Prostate gland (tissue), 2 donors: Measurements from ENCODE around the gene CHURC1. TPM values are rescaled to one million over a fixed set of nuclear protein-coding genes. Genes with fewer than 3 reads are reported as not detected.

Source experiments
- DNase-seq: peaks from one replicate; pipeline ENCODE4 v3.0.0-alpha.2; 2019; ENCODE audit warnings: low spot score
- H3K27ac ChIP-seq, 2 donors: fragments of 200-600 bp; sonication (generic); 2 replicates each; pipeline ENCODE4 v1.5.1; 2017 to 2019
- H3K27me3 ChIP-seq: fragments of 200-600 bp; sonication (generic); replicated peaks from 2 replicates; pipeline ENCODE4 v1.5.1; 2019; ENCODE audit not compliant: insufficient read depth
- H3K36me3 ChIP-seq, 2 donors: fragments of 200-600 bp; sonication (generic); 1 replicate in 1 of 2; 2 replicates in 1 of 2; pipeline versions ENCODE4 v1.5.1 to v1.8.1; 2017 to 2019
- H3K4me1 ChIP-seq: fragments of 200-600 bp; sonication (generic); replicated peaks from 2 replicates; pipeline ENCODE4 v1.5.1; 2019
- H3K4me3 ChIP-seq, 2 donors: fragments of 200-600 bp; sonication (generic); 2 replicates each; pipeline ENCODE4 v1.5.1; 2017 to 2019
- H3K9me3 ChIP-seq: fragments of 200-600 bp; sonication (generic); 2 replicates; pipeline ENCODE4 v1.5.1; 2017
- POLR2A ChIP-seq: fragments of 450-650 bp; IDR thresholded peaks from one replicate; pipeline ENCODE4 v1.6.1; 2016; ENCODE audit warnings: antibody characterized with exemption, mild to moderate bottlenecking
- POLR2AphosphoS5 ChIP-seq: sonication (generic); formaldehyde crosslinking; IDR thresholded peaks from one replicate; pipeline ENCODE4 v1.6.1; 2017; ENCODE audit warnings: antibody characterized with exemption
- WGBS: methylation state at CpG from one replicate; pipeline ENCODE4 v1.1.5; 2018; 5-methylcytosine and 5-hydroxymethylcytosine counted together
- intact Hi-C: fragments of 100-400 bp; cut with DNase I; formaldehyde crosslinking; loops from one replicate; pipeline ENCODE4 v1.14.2; 2022
- total RNA-seq, 2 donors: library from RNA; depleted of rRNA; stranded (reverse); fragments of >200 nt; gene quantifications; one replicate each; pipeline ENCODE4 v1.1.0, GENCODE V29; 2016
- TF ChIP-seq, protein P1 (sequence below), 4 experiments: fragments of 200-600 bp in 2 of 4; fragments of 450-650 bp in 2 of 4; sonication (generic) in 2 of 4; IDR thresholded peaks; 1 replicate in 3 of 4; 2 replicates in 1 of 4; pipeline ENCODE4 v1.5.1; 2016 to 2019; ENCODE audit warnings: antibody characterized with exemption in 4 of 4, mild to moderate bottlenecking in 2 of 4, moderate library complexity in 2 of 4

Gene CHURC1
- total RNA-seq, 2 donors from 2014 or later, result 47.8 to 49.2 TPM

DNA sequence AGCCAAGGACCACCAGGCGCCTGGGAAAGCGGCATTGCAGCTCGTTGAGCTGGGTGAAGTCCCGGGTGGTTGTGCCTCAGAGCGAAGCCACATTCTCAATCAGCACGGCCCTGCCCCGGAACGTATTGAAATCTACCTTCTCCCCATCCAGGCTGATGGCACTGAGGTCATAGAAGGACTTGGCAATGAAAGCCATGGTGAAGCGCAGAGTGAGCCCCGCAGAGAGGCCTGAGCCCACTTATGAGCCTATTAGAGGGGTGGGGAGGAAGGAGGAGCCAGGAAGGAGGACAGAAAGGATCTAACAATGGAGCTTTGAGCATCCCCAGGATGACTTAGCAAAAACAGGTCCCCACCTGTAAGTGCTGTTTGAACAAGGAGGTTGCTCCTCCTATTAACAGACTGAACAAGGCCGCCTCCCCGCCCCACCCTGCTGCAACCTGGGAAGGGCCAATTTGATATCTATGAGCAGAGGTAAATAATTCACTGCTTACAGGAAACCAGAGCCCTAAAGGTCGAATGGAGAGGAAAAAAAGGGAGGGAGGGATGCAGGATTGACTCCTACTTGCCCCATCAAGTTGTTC is 28.4 kb downstream of the CHURC1 start, which contains the start of gene GPX2:
Gene GPX2 (minus strand): TSS at position 215 of the 581 bp plus-strand sequence. CDS start 19 bp downstream, at position 196.
- intact Hi-C loops, result no loop called here
- peak; percentile 82 for DNase-seq
- TF ChIP-seq, protein P1, sequence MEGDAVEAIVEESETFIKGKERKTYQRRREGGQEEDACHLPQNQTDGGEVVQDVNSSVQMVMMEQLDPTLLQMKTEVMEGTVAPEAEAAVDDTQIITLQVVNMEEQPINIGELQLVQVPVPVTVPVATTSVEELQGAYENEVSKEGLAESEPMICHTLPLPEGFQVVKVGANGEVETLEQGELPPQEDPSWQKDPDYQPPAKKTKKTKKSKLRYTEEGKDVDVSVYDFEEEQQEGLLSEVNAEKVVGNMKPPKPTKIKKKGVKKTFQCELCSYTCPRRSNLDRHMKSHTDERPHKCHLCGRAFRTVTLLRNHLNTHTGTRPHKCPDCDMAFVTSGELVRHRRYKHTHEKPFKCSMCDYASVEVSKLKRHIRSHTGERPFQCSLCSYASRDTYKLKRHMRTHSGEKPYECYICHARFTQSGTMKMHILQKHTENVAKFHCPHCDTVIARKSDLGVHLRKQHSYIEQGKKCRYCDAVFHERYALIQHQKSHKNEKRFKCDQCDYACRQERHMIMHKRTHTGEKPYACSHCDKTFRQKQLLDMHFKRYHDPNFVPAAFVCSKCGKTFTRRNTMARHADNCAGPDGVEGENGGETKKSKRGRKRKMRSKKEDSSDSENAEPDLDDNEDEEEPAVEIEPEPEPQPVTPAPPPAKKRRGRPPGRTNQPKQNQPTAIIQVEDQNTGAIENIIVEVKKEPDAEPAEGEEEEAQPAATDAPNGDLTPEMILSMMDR (IDR thresholded peaks at IDR 0.05), result no peak
- TF ChIP-seq POLR2AphosphoS5 (peak; percentile 81), POLR2A (peak; percentile 54)
- Histone ChIP-seq H3K36me3 (no peaks in the 10 kb centered on the region), H3K27ac (peak within 1 kb of the TSS; percentile 27 to 54), H3K4me1 (no peaks in the 10 kb centered on the region), H3K4me3 (no peak within 1 kb of the TSS), H3K9me3 (no peaks in the 10 kb centered on the region), H3K27me3 (no peaks in the 10 kb centered on the region)
- 48% methylated on average over 13 of the region's 13 CpGs for WGBS

DNA sequence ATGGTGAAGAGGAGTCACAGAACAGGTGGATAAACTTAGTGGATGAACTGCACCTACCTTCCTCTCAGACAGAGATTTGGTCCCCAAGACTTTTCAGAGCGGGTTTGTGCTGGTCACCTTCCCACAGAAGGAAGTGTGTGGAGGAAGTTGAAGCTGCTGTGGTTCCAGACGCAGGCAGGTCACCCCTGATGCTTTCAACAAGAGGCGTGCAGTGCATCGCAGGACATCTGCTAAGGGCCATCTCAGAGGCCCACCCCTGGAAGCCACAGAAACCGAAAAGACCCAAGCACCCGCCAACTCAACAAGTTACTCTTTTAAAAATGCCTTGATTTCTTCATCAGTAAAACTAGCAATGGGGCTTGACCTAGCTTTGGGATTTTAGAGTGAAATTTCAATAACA is 29.3 kb downstream of the CHURC1 start:
- TF ChIP-seq, protein P1 (IDR thresholded peaks at IDR 0.05), result no peak
- TF ChIP-seq POLR2A (no peak), POLR2AphosphoS5 (no peak)
- Histone ChIP-seq H3K4me1 (no peaks in the 10 kb centered on the region), H3K4me3 (no peak overlapping the region), H3K36me3 (no peaks in the 10 kb centered on the region), H3K27ac (peak overlapping the region in 1 of 2 donors; percentile 27), H3K9me3 (no peaks in the 10 kb centered on the region), H3K27me3 (no peaks in the 10 kb centered on the region)
- 80% methylated on average over 6 of the region's 6 CpGs for WGBS
- intact Hi-C loops, result no loop called here
- no peak for DNase-seq

DNA sequence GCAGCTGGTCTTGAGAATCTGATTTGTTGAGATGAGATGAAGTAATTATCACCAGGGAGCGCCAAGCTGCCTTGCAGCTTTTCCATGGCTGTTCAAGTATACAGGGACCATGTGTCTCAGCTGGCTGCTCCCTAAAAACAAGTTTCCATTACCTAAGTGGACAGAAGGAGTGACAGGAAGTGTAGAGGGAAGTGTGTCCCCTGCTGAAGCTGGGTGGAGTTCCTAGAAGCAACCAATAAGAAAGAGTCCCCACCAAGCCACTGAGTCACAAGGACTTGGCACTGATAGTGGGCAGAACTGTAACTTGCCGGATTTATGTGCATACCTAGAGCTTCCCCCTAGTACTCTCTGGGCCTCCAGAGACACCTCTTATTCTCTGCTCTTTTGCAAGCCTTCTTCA is 29.8 kb downstream of the CHURC1 start:
- intact Hi-C loops, result no loop called here
- TF ChIP-seq, protein P1 (IDR thresholded peaks at IDR 0.05), result no peak
- no peak for TF ChIP-seq POLR2AphosphoS5
- no peak for TF ChIP-seq POLR2A
- Histone ChIP-seq H3K9me3 (no peaks in the 10 kb centered on the region), H3K27me3 (no peaks in the 10 kb centered on the region), H3K4me3 (no peak overlapping the region), H3K36me3 (no peaks in the 10 kb centered on the region), H3K4me1 (no peaks in the 10 kb centered on the region), H3K27ac (no peak overlapping the region)
- 86% methylated on average over 2 of the region's 2 CpGs for WGBS
- DNase-seq, result no peak

DNA sequence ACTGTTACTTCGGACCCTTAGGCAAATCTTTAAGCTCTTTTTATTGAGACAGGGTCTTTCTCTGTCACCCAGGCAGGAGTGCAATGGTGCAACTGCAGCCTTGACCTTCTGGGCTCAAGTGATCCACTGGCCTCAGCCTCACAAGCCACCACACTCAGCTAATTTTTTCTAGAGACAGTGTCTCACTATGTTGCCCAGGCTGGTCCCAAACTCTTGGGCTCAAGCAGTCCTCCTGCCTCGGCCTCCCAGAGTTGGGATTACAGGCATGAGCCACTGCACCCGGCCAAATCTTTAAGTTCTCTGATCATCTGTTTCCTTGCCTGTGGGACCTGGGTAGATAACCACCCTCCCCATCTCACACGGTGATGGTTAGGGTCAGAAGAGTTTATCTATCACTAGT is 30.6 kb downstream of the CHURC1 start:
- DNase-seq, result no peak
- no peak for TF ChIP-seq POLR2AphosphoS5
- no peak for TF ChIP-seq POLR2A
- TF ChIP-seq, protein P1 (IDR thresholded peaks at IDR 0.05), result no peak
- WGBS, result 96% methylated on average over 4 of the region's 4 CpGs
- Histone ChIP-seq H3K27me3 (no peaks in the 10 kb centered on the region), H3K4me3 (no peak overlapping the region), H3K9me3 (no peaks in the 10 kb centered on the region), H3K4me1 (no peaks in the 10 kb centered on the region), H3K27ac (no peak overlapping the region), H3K36me3 (no peaks in the 10 kb centered on the region)
- intact Hi-C loops, result no loop called here

DNA sequence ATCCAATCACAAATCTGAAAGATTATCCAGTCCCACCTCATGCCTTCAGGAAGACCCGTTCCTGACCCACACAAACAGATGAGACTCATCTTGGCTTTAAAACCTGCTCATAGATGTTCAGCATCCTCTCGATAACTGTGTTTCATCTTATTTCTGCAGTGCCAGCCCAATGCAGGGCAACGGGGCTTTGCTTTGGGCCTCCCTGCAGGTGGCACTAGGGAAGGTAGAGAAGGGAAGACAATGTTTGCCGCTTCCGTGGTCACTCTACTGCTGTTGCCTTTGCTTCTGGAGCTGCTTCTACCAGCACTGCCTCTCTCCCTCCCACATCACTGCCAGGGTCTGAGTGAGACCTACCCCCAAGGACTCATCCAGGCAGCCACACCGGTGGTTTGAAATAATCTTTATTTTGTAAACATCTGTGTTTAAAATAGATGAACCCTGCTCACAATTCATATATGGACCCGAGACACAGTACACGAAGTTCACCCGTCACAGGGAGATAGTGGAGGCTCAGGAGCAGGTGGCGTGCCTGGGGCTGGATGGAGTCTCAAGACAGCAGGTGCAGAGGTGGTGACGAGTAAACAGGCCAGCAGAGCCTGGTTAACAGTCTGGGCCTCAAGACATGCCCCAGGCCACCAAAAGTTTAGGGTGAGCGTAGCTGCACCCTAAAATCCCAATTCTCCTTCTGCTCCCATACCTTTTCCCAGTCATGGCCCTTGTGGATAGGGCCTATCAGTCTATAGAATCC is 31.4 kb downstream of the CHURC1 start:
- no peaks in the 10 kb centered on the region for H3K9me3 ChIP-seq
- H3K27me3 ChIP-seq, result no peaks in the 10 kb centered on the region
- H3K36me3 ChIP-seq, result no peaks in the 10 kb centered on the region
- 91% methylated on average over 12 of the region's 12 CpGs for WGBS
- H3K27ac ChIP-seq, result no peak overlapping the region
- intact Hi-C loops, result no loop called here
- no peak for DNase-seq
- no peak overlapping the region for H3K4me3 ChIP-seq
- no peaks in the 10 kb centered on the region for H3K4me1 ChIP-seq
- no peak for TF ChIP-seq POLR2AphosphoS5
- TF ChIP-seq, protein P1 (IDR thresholded peaks at IDR 0.05), result no peak
- TF ChIP-seq POLR2A, result no peak
